GM19025 (cell line): Measurements from ENCODE around the gene CD4.
"Not testable (repeated sequence)": the region's sequence is repeated elsewhere in the genome, so short reads cannot be mapped to it uniquely, and the experiment has no call there.

Source experiments
- ATAC-seq: cut with Tn5 transposase; IDR thresholded peaks from one replicate; pipeline ENCODE4 v1.9.1; 2021; ENCODE audit warnings: mild to moderate bottlenecking, low read depth, moderate library complexity; ENCODE audit not compliant: unreplicated experiment

Gene CD4

GRCh38 chr12:6788972-6789924, at the start of gene CD4:
TSS of gene CD4 (plus strand) at chr12:6789528. CDS start at chr12:6800139, 10,611 bp downstream.
- no peak for ATAC-seq

GRCh38 chr12:6742080-6742479, 47.2 kb upstream of the CD4 start:
- ATAC-seq: not testable (repeated sequence)

GRCh38 chr12:6742834-6743233, 46.5 kb upstream of the CD4 start:
- no peak for ATAC-seq

- not testable (repeated sequence) for ATAC-seq
Measured at GRCh38 chr12:6743300-6743699, 46.0 kb upstream of the CD4 start.

- ATAC-seq: no peak
Measured at GRCh38 chr12:6745741-6746525, 43.4 kb upstream of the CD4 start.

GRCh38 chr12:6747216-6747615, 42.1 kb upstream of the CD4 start:
- no peak for ATAC-seq

- no peak for ATAC-seq
Measured at GRCh38 chr12:6748761-6749160, 40.6 kb upstream of the CD4 start.

GRCh38 chr12:6750506-6750905, 38.8 kb upstream of the CD4 start:
- no peak for ATAC-seq

GRCh38 chr12:6751767-6752166, 37.6 kb upstream of the CD4 start:
- no peak for ATAC-seq

- peak; percentile 1 for ATAC-seq
Measured at GRCh38 chr12:6752167-6752920, 37.0 kb upstream of the CD4 start.

- peak; percentile 79 for ATAC-seq
Measured at GRCh38 chr12:6752921-6753771, 36.2 kb upstream of the CD4 start, which contains the start of gene MLF2. TSS of gene MLF2 (minus strand) at chr12:6753141. CDS start at chr12:6752334, 807 bp downstream.

GRCh38 chr12:6753772-6754356, 35.5 kb upstream of the CD4 start:
- ATAC-seq: no peak

- ATAC-seq: no peak
Measured at GRCh38 chr12:6754411-6754810, 34.9 kb upstream of the CD4 start.

GRCh38 chr12:6757028-6757690, 32.2 kb upstream of the CD4 start:
- ATAC-seq: no peak

GRCh38 chr12:6758506-6759095, 30.7 kb upstream of the CD4 start:
- ATAC-seq: no peak

- ATAC-seq: no peak
Measured at GRCh38 chr12:6759741-6760140, 29.6 kb upstream of the CD4 start.

- no peak for ATAC-seq
Measured at GRCh38 chr12:6763380-6763779, 25.9 kb upstream of the CD4 start.
